Nephron (organoid): Measurements from ENCODE around the gene SF3B2.

Experiments
- H3K27ac Mint-ChIP-seq, 3 experiments: 2 replicates each; pipeline ENCODE4 v1.8.0; 2020; ENCODE audit warnings: mixed read lengths in 3 of 3, mild to moderate bottlenecking in 2 of 3, moderate library complexity in 1 of 3
- H3K27me3 Mint-ChIP-seq: 2 replicates; pipeline ENCODE4 v1.8.0; 2021; ENCODE audit warnings: low read depth, mild to moderate bottlenecking, moderate library complexity, mixed read lengths
- H3K36me3 Mint-ChIP-seq: 2 replicates; pipeline ENCODE4 v1.8.0; 2020; ENCODE audit warnings: low read depth, mixed read lengths
- H3K4me1 Mint-ChIP-seq: 2 replicates; pipeline ENCODE4 v1.8.0; 2020; ENCODE audit warnings: mixed read lengths
- H3K4me3 Mint-ChIP-seq, 3 experiments: 2 replicates each; pipeline ENCODE4 v1.8.0; 2020; ENCODE audit warnings: mild to moderate bottlenecking in 3 of 3, mixed read lengths in 3 of 3, moderate library complexity in 2 of 3
- H3K9me3 Mint-ChIP-seq: 2 replicates; pipeline ENCODE4 v1.8.0; 2020; ENCODE audit warnings: mixed read lengths
- CTCF ChIP-seq, 3 experiments: fragments of 200-600 bp; sonication (generic); IDR thresholded peaks; one replicate each; pipeline ENCODE4 v1.5.0; 2021; ENCODE audit warnings: antibody characterized with exemption in 3 of 3; ENCODE audit not compliant: unreplicated experiment in 3 of 3

SF3B2 gene, protein sequence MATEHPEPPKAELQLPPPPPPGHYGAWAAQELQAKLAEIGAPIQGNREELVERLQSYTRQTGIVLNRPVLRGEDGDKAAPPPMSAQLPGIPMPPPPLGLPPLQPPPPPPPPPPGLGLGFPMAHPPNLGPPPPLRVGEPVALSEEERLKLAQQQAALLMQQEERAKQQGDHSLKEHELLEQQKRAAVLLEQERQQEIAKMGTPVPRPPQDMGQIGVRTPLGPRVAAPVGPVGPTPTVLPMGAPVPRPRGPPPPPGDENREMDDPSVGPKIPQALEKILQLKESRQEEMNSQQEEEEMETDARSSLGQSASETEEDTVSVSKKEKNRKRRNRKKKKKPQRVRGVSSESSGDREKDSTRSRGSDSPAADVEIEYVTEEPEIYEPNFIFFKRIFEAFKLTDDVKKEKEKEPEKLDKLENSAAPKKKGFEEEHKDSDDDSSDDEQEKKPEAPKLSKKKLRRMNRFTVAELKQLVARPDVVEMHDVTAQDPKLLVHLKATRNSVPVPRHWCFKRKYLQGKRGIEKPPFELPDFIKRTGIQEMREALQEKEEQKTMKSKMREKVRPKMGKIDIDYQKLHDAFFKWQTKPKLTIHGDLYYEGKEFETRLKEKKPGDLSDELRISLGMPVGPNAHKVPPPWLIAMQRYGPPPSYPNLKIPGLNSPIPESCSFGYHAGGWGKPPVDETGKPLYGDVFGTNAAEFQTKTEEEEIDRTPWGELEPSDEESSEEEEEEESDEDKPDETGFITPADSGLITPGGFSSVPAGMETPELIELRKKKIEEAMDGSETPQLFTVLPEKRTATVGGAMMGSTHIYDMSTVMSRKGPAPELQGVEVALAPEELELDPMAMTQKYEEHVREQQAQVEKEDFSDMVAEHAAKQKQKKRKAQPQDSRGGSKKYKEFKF

DNA sequence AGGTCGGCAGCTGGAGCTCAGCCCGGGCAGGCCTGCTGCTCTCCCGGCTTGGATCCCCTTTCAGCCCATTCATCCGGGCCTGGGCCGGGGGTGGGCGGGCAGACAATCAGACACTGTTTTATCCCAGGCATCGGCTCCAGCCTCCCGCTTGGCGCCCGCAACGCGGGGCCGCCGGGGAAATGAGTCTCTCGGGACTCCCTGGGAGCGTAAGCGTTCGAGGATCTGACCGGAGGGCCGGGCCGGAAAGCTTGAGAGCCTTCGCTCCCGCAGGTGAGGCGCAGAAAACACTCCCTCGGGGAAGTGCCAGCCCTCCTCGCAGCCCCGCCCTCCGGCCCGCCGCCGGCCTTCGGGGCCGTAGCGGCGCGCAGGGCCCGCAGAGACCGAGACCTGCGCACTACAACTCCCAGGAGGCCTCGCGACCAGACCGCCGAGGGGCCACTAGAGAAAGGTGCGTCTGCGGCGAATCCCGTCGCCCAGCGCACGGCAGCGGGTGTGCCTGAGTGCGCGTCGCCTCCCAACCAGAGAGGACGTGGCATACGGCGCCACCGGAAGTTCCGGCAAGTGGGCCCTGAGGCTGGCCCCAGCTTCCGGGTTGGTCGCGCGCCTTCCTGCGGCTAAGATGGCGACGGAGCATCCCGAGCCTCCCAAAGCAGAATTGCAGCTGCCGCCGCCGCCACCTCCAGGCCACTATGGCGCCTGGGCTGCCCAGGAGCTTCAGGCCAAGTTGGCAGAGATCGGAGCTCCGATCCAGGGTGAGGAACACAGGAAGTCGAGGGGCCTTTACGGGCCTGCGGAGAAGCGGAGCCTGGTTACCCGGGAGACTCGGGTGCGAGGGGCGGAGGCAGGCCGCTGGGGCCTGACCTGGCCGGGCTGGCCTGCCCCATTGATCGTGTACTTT is at the start of gene SF3B2:
Gene SF3B2 (plus strand): TSS at position 599 of the 898 bp plus-strand sequence. CDS start 21 bp downstream, at position 620.
- H3K4me3 Mint-ChIP-seq = peak within 1 kb of the TSS; percentile 99 to 100 (median 100)
- no peaks in the 10 kb centered on the region for H3K9me3 Mint-ChIP-seq
- peak in 1 of 3 experiments; percentile 7 for TF ChIP-seq CTCF (IDR thresholded peaks at IDR 0.05; ENCODE audit: unreplicated experiment in 3 of 3)
- H3K36me3 Mint-ChIP-seq = peaks cover 32% of the 10 kb centered on the region
- H3K27me3 Mint-ChIP-seq = no peaks in the 10 kb centered on the region
- peaks cover 39% of the 10 kb centered on the region for H3K4me1 Mint-ChIP-seq
- H3K27ac Mint-ChIP-seq = peak within 1 kb of the TSS; percentile 95 to 99 (median 99)

GRCh38 chr11:66002648-66003225 is 49.4 kb upstream of the SF3B2 start:
- peaks cover 46% of the 10 kb centered on the region for H3K36me3 Mint-ChIP-seq
- H3K9me3 Mint-ChIP-seq = no peaks in the 10 kb centered on the region
- TF ChIP-seq CTCF (IDR thresholded peaks at IDR 0.05; ENCODE audit: unreplicated experiment in 3 of 3) = no peak
- H3K27me3 Mint-ChIP-seq = no peaks in the 10 kb centered on the region
- H3K4me3 Mint-ChIP-seq = peak overlapping the region; percentile 96 to 99 (median 99)
- H3K4me1 Mint-ChIP-seq = peaks cover 22% of the 10 kb centered on the region
- H3K27ac Mint-ChIP-seq = peak overlapping the region; percentile 98 to 100 (median 99)

DNA sequence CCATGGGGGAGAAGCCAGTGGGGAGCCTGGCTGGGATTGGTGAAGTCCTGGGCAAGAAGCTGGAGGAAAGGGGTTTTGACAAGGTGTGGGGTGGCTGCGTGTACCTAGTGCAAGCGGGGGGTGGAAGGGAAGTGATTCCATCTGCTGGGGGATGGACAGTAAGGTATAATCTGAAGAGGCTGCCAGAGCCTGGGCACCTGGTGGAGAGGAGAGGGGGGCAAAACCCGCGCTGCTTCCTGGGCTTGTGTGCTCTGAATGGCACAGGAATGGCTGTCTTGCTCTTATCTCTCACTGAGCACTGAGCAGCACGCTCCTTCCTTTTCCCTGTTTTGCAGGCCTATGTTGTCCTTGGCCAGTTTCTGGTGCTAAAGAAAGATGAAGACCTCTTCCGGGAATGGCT is 48.9 kb upstream of the SF3B2 start:
- Mint-ChIP-seq H3K27me3 (no peaks in the 10 kb centered on the region), H3K9me3 (no peaks in the 10 kb centered on the region), H3K36me3 (peaks cover 40% of the 10 kb centered on the region), H3K27ac (peak overlapping the region; percentile 87 to 99 (median 98)), H3K4me1 (peaks cover 22% of the 10 kb centered on the region), H3K4me3 (peak overlapping the region; percentile 89 to 99 (median 93))
- TF ChIP-seq CTCF (IDR thresholded peaks at IDR 0.05; ENCODE audit: unreplicated experiment in 3 of 3) = no peak

DNA sequence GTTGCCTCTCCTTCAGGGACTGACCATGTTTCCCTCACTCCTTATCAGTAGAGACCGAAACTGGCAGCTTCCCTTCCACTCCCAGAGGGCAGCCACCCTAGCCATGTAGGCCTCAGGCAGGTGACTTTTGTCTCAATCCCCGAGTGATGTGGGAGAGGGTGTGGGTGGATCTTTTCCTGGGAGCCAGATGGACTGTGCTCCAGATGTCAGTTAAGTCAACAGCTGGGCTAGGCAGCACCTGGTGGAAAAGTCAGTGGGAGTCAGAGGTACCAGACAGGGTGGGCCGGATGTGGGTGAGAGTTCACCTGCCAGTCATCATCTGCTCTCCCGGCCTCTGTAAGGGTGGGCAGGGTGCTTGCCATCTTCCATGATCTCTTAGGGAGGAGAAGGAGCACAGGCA is 48.0 kb upstream of the SF3B2 start:
- peaks cover 22% of the 10 kb centered on the region for H3K4me1 Mint-ChIP-seq
- H3K36me3 Mint-ChIP-seq = peaks cover 31% of the 10 kb centered on the region
- H3K9me3 Mint-ChIP-seq = no peaks in the 10 kb centered on the region
- H3K27me3 Mint-ChIP-seq = no peaks in the 10 kb centered on the region
- TF ChIP-seq CTCF (IDR thresholded peaks at IDR 0.05; ENCODE audit: unreplicated experiment in 3 of 3) = no peak
- peak overlapping the region in 1 of 3 experiments; percentile 48 for H3K27ac Mint-ChIP-seq
- H3K4me3 Mint-ChIP-seq = peak overlapping the region; percentile 89 to 99 (median 93)
